ENCODE measurements around the gene TAPT1. TPM values are rescaled to one million over a fixed set of nuclear protein-coding genes. Genes with fewer than 3 reads are reported as not detected.

Gene TAPT1
- total RNA-seq, 1 experiment from 2014 or later: 13.8 TPM

- BruUV-seq (replicated peaks): no TSS peak
- Histone ChIP-seq H4K20me1 (ENCODE audit: insufficient read depth) (no peaks in the 10 kb centered on the region), H2AFZ (no peak overlapping the region), H3K9me3 (ENCODE audit: insufficient read depth, low read depth) (no peaks in the 10 kb centered on the region), H3K4me1 (replicated peaks; ENCODE audit: insufficient read depth) (peaks cover 14% of the 10 kb centered on the region; the same call in 1 of the 2 replicates), H3K9me2 (ENCODE audit: insufficient read depth) (no peaks in the 10 kb centered on the region), H3K79me2 (ENCODE audit: low read depth) (no peaks in the 10 kb centered on the region), H3K4me2 (no peak overlapping the region), H3K4me3 (no peak overlapping the region), H3K27ac (no peak overlapping the region), H3F3A (ENCODE audit: insufficient read depth, low read depth) (no peaks in the 10 kb centered on the region), H3K36me3 (ENCODE audit: low read depth) (no peaks in the 10 kb centered on the region), H3K27me3 (ENCODE audit: insufficient read depth, low read depth) (no peaks in the 10 kb centered on the region)
- DNase-seq: no peak
- intact Hi-C loops (cut with micrococcal nuclease; ENCODE audit: unreplicated experiment): no loop called here
- TF ChIP-seq CTCF (conservative IDR thresholded peaks at IDR 0.05) (no peak), EZH2 (IDR thresholded peaks at IDR 0.05; ENCODE audit: low read depth) (no peak)
- ChIA-PET POLR2A (ENCODE audit: unreplicated experiment) (no interaction called here), CTCF (no interaction called here)
Measured at GRCh38 chr4:16256343-16256742, 30.1 kb upstream of the TAPT1 start.

DNA sequence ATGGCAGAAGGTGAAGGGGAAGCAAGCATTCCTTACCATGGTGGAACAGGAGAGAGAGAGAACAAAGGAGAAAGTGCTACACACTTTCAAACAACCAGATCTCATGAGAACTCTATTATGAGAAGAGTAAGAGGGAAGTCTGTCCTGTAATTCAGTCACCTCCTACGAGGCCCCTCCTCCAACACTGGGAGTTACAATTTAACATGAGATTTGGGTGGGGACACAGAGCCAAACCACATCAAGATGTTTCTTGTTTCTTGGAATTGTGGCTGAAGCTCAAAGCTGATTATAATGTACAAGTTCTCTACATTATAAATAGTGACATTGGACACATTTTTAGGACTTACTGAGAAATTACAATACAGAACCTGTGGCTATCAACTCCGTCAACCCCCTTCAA is 29.5 kb upstream of the TAPT1 start:
- H3K79me2 ChIP-seq (ENCODE audit: low read depth): no peaks in the 10 kb centered on the region
- ChIA-PET POLR2A (ENCODE audit: unreplicated experiment) (no interaction called here), CTCF (no interaction called here)
- no peaks in the 10 kb centered on the region for H3K9me3 ChIP-seq (ENCODE audit: insufficient read depth, low read depth)
- H3K27me3 ChIP-seq (ENCODE audit: insufficient read depth, low read depth): no peaks in the 10 kb centered on the region
- DNase-seq: no peak
- H3K4me2 ChIP-seq: no peak overlapping the region
- no peak overlapping the region for H3K27ac ChIP-seq
- H4K20me1 ChIP-seq (ENCODE audit: insufficient read depth): no peaks in the 10 kb centered on the region
- peaks cover 16% of the 10 kb centered on the region; the same call in 1 of the 2 replicates for H3K4me1 ChIP-seq (replicated peaks; ENCODE audit: insufficient read depth)
- no peaks in the 10 kb centered on the region for H3K36me3 ChIP-seq (ENCODE audit: low read depth)
- no peak for TF ChIP-seq CTCF (conservative IDR thresholded peaks at IDR 0.05)
- H3K4me3 ChIP-seq: no peak overlapping the region
- no peaks in the 10 kb centered on the region for H3F3A ChIP-seq (ENCODE audit: insufficient read depth, low read depth)
- H3K9me2 ChIP-seq (ENCODE audit: insufficient read depth): no peaks in the 10 kb centered on the region
- no TSS peak for BruUV-seq (replicated peaks)
- no peak overlapping the region for H2AFZ ChIP-seq
- intact Hi-C loops (cut with micrococcal nuclease; ENCODE audit: unreplicated experiment): no loop called here

GRCh38 chr4:16253127-16253960 is 27.1 kb upstream of the TAPT1 start:
- no peak overlapping the region for H3K4me3 ChIP-seq
- intact Hi-C loops (cut with micrococcal nuclease; ENCODE audit: unreplicated experiment): no loop called here
- H3K4me2 ChIP-seq: no peak overlapping the region
- peak in 1 of 2 experiments; percentile 50 for DNase-seq
- H3K9me2 ChIP-seq (ENCODE audit: insufficient read depth): no peaks in the 10 kb centered on the region
- no peaks in the 10 kb centered on the region for H3F3A ChIP-seq (ENCODE audit: insufficient read depth, low read depth)
- POLR2A ChIA-PET (ENCODE audit: unreplicated experiment): no interaction called here
- H3K36me3 ChIP-seq (ENCODE audit: low read depth): no peaks in the 10 kb centered on the region
- no peak for TF ChIP-seq EZH2 (IDR thresholded peaks at IDR 0.05; ENCODE audit: low read depth)
- no peak for TF ChIP-seq CTCF (conservative IDR thresholded peaks at IDR 0.05)
- H3K9me3 ChIP-seq (ENCODE audit: insufficient read depth, low read depth): no peaks in the 10 kb centered on the region
- CTCF ChIA-PET: interaction anchor here (0.6 kb wide), 1 partner anchor 11 kb away, joined by 5 read pairs; no protein-coding TSS in a partner anchor
- no TSS peak for BruUV-seq (replicated peaks)
- no peaks in the 10 kb centered on the region for H4K20me1 ChIP-seq (ENCODE audit: insufficient read depth)
- no peaks in the 10 kb centered on the region for H3K27me3 ChIP-seq (ENCODE audit: insufficient read depth, low read depth)
- peaks cover 22% of the 10 kb centered on the region; the same call in 1 of the 2 replicates for H3K4me1 ChIP-seq (replicated peaks; ENCODE audit: insufficient read depth)
- no peak overlapping the region for H2AFZ ChIP-seq
- H3K27ac ChIP-seq: no peak overlapping the region
- H3K79me2 ChIP-seq (ENCODE audit: low read depth): no peaks in the 10 kb centered on the region

All from PC-9 (cell line).